HG02943 (cell line): ENCODE data around the gene TMEM164.

Source experiments
- ATAC-seq: cut with Tn5 transposase; IDR thresholded peaks from one replicate; pipeline ENCODE4 v1.9.1; 2021; ENCODE audit warnings: mild to moderate bottlenecking, low read depth, moderate library complexity; ENCODE audit not compliant: unreplicated experiment

The TMEM164 gene

DNA sequence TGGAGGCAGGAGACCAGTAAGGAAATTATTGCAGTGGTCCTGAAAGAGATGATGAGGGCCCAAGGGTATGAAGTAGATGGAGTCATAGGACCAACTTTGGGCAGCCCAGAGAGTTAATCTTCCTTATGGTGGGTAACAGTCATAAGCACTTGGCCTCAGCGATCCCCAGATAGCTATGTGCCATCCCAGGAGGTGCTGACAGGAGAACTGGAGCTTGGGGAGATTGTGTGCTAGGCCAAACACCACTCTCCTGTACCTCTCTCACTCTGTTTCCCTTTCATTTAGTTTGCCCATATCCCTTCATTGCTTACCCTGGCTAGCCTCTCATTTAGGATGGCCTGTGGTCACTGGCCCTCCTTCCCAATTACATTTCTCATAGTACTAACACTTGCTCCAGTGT lies 60.0 kb downstream of the TMEM164 start:
- no peak for ATAC-seq

DNA sequence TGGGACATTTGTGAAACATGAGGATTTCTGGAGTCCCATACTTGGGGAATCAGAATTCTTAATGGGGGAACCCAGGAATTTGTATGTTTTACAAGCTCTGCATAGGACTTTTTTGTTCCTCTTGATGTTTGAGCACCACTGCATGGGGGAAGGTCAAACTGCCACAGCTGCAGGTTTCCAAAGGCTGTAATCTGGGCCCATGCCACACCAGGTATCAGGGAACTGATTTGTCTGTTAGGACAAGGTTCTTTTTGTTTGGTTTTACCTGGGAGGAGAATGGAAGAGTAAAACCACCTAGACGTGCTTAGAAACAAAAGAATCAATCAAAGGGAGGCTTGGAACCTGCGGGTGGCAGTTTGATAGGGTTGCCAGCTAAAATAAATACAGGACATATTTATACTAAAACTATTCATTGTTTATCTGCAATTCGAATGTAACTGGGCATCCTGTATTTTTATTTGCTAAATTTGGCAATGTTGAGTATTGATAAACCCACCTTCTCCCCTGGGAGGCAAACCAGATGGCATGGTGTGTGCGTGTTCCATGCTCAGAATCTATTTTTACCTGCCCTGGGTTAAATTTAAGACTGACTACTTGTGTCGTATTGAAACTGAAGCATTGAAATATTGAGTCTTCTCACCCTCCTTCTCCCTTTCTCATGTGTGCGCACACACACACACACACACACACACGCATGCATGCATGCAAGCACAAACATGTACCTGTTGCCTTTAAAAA lies 63.7 kb downstream of the TMEM164 start:
- no peak for ATAC-seq

DNA sequence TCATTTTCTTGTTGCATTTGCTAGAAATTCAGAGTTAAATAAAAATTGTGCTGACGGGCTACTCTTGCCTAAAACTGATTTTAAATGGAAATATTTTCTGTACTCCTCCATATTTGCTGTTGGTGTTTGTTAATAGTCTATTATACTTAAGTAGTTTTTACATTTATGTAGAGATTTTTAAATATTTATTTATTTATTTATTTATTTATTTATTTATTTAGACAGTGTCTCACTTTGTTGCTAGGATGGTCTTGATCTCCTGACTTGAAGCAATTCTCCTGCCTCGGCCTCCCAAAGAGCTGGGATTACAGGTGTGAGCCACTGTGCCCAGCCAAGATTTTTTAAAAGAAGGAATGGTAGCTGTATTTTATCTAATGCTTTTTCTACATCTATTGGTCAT lies 68.1 kb downstream of the TMEM164 start:
- ATAC-seq, result no peak

DNA sequence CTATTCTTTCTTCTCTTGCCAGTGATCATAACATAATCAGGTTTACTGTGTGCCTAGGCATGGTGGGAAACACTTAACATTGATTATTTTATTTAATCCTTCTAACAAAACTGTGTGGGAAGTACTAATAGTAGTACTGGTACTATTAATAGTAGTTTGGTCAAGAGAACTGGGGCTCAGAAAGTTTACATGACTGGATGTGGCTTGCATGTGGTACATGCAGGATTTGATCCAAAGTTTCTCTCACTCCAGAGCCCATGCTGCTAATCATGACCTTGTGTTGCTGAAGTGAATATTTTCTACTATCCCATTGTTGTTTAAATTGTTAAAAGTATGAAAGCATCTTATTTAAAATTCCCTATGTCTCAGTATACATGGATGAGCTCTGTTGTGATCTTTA lies 78.4 kb downstream of the TMEM164 start:
- no peak for ATAC-seq

DNA sequence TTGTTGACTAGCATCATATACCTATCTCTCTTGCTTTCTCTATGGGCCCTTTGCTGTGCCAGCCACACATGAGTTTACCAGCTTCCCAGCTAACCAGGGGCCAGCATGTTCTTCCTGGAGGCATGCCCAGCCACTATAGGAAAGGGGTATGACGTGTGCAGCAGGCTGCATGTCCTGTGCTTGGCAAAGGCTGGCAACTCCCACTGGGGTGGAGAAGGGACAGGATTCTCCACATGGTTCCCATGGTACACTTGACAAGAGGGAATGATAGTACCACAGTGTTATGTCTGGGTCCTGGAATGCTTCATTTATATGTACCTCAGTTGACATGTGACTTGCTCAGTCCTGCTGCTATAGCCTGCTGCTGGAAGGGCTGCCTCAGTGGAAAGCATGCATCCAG lies 78.8 kb downstream of the TMEM164 start:
- ATAC-seq, result no peak

DNA sequence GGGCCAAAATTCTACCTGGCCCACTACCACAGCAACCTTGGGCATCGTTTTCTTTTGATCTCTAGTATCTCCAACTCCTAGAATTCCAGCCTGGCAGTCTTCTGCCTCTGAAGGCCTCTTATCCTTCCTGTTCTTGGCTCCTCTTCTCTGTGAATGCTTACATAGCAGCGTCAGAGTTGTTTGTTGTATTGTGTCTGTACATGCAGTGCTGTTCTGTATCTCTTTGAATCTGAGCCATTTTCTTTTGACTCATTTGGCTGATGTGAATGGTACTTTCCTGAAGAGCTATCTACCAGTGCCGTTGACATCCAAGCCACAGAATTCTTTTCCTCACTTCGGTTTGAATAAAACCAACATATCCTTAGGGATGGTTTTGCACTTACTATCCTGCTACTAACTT lies 79.2 kb downstream of the TMEM164 start:
- no peak for ATAC-seq

DNA sequence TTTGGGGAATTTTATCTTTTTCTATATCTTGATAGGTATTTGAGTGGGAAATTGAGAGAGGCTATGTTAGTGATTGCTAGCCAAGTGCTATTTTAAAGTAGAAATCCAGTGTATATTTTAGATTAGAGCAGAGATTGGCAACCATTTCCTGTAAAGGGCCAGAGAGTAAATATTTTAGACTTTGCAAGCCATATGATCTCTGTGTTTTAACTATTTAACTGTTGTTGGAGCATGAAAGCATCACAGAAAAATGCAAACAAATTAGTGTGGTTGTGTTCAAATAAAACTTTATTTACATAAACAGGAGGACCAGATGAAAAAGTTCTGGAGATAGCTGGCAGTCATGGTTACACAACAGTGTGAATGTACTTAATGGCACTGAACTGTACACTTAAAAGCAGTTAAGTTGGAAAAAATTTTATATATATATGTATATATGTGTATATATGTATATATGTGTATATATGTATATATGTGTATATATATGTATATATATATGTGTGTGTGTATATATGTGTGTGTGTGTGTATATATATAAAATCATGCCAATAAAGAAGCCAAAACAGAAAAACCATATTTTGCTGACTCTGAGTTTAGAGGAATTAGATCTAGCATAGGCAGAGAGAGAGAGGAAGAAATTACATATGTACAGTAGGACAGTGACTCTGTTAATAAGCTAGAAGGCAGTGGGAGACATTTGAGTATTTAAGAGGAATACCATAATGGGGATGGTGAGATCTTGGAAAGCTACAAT lies 83.4 kb downstream of the TMEM164 start:
- ATAC-seq, result no peak

DNA sequence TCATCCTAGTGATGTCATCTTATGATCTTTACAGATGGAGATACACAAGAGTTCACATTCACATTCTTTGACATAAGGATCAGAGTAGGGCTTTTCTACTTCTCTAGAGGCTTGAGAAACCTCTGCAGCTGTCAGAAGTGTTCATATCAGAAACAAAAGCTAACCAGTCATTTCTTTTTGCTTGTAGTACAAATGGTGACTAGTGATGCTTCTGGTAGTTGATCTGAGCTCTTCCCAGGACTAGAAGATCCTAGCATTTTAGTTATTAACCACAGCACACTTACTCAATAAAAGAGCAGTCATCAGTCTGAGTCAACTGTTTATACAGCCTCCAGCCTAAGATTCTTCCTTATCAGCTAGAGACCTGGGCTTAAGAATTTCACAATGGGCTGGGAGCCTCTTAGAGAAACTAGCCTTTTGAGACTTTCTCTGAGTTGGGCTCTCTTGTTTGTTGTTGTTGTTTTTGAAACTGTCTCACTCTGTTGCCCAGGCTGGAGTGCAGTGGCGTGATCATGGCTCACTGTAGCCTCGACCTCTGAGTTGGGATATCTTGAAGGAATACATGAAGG lies 84.1 kb downstream of the TMEM164 start:
- no peak for ATAC-seq

DNA sequence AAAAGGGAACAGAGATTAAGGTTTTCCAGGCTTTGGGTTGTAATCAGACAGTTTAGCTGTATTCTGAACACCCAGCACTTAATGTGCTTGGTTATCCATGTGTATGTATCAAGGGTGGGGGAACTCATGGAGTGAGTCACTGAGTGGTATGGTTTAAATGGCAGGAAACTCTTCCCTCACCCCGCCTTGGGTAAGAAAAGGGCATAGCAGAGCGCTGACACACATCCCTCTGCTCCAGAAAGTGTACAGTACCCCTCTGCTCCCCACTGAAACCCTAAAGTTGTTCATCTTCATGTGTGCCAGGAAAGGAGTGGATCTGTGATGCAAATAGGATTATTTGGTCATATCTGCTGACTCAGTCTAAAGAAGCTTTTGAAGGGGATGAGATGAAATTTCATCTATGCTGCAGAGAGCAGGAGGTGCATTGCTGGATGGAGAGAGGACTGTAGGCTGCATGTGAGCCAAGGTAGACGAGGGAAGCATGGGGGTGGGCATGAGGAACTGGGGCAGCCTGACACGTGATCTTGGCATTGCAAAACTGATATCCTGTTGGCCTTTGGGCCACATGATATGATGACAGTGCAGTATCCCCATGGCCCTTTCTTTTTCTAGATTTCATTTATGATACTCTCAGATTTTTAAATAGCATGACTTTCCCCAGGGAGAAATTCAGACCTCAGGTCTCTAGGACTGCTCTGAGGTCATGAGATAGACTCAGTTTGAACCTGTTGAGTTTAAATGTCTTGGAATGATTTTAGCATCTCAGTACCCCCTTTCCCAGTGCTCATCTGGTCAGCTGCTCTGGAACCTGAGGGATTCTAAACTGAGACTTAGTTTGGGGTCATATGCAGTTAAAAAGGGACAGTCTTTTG lies 84.8 kb downstream of the TMEM164 start:
- ATAC-seq, result no peak

DNA sequence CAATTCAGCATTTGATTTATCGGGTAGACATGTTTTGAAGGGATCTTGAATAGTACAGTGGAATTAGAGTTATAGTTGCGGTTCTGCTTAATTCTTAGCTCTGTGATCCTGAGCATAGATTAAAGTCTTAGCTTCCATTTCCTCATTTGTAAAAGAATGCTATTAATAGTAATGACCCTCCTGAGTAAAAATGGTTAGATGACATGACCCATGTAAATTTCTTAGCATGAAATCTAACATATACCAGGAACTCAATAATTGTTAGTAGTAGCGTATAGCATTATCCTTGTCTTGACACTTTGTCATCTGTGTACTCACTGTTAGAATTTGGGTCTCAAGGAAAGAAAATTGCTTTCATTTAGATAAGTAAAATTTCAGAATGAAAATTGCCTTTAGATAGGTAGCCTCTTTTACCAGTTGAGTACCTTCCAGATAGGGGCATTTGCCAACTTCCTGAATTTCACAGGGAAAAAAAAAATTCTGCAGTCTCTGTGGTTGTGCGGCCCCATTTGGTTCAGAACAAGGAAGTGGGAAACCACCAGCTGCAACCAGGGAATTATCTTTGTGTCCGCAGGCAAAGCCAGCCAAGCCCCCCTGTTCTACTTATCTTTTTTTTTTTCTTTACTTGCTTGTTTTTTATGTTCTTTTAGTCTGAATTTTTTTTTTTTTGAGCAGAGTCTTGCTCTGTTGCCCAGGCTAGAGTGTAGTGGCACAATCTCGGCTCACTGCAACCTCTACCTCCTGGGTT lies 86.9 kb downstream of the TMEM164 start:
- ATAC-seq, result no peak

DNA sequence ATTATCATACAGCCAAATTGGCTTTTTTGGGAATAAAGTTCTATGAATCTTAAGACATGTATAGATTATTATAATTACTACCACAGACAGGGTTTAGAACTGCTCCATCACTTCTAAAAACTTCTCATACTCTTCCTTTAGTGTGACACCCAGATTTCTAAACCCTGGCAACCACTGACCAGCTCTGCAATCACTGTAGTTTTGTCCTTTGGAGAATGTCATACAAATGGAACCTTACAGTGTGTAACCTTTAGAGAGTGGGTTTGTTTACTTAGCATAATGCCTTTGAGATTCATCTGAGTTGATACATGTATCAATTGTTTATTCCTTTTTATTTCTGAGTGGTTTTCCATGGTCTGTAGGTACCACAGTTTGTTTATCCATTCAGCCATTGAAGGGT lies 95.0 kb downstream of the TMEM164 start:
- ATAC-seq, result no peak

DNA sequence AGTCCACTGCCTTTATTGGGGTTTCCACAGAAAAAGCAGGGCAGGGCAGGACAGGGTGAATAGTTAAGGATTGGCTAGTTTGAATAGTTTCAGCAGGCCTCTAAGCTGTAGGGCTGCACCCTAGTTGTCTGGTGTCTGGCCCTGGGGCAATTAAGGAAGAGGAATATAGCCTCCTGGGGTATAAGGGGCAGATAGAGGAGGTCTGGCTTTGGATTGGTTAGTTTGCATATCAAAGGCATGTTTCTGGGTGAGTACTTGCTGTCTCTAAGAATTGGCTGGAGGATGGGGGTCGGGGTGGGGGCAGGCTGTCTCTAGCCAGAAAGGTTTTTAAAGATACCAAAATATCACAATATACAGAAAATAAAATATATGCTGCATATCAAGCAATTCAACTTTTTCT lies 100.4 kb downstream of the TMEM164 start:
- no peak for ATAC-seq

DNA sequence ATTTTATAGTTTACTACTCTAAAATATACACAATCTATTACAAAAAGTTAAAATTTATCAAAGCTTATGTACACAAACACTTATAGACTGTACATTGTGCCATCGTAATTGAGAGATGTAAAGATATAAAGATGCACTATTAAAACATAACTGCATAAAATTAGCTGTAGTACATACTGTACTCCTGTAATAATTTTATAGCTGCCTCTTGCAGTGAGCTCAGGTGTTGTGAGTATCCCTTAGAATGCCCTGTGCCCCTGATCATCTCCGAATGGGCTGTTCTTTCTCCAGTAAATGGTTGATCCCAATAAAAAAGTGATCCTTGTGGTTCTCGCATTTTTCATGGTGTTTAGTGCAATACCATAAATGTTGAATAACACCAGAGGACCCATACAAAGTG lies 101.2 kb downstream of the TMEM164 start:
- ATAC-seq, result no peak

DNA sequence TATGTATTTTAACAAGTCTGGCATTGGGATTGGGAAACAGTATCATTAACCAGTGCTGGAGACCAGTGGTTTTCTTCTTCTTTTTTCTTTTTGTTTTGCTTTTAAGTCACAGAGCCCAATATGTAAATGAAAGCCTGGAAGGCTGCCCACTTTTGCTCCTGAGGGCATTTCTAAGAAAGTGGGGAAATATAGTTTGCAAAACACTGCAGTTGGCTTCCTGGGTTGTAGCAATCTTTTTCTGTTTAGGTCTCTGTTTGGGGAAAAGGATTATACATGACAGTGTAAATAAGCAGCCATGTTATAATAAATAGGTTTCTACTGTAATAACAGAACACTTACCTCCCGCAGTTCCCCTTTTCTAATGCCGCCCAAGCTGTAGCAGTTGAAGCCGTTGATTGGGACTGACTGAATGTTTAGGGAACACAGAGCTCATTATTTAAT lies 105.5 kb downstream of the TMEM164 start:
- no peak for ATAC-seq

DNA sequence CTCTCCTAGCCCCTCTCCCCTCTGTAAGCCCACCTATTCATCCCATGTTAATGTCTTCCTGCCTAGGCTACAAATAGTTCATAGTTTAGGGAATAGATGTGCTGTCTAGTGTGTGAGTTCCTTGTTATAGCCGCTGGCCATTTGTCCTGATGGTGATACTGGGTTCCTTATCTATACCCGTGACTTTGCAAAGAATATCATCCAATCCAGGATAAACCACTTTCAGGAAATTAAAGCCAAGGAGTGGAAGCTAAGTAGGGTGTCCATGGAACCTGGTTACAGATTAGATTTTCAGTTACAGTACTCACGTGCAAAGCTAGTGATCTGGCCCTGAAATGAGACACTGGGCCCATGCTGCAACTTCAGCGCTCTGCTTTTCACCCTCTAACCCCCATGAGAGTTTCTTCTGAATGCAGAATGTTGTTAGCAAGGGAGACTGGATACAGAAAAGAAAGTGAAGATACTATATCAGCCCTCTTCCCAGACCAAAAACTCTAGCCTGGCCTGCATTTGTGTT lies 111.4 kb downstream of the TMEM164 start:
- no peak for ATAC-seq

DNA sequence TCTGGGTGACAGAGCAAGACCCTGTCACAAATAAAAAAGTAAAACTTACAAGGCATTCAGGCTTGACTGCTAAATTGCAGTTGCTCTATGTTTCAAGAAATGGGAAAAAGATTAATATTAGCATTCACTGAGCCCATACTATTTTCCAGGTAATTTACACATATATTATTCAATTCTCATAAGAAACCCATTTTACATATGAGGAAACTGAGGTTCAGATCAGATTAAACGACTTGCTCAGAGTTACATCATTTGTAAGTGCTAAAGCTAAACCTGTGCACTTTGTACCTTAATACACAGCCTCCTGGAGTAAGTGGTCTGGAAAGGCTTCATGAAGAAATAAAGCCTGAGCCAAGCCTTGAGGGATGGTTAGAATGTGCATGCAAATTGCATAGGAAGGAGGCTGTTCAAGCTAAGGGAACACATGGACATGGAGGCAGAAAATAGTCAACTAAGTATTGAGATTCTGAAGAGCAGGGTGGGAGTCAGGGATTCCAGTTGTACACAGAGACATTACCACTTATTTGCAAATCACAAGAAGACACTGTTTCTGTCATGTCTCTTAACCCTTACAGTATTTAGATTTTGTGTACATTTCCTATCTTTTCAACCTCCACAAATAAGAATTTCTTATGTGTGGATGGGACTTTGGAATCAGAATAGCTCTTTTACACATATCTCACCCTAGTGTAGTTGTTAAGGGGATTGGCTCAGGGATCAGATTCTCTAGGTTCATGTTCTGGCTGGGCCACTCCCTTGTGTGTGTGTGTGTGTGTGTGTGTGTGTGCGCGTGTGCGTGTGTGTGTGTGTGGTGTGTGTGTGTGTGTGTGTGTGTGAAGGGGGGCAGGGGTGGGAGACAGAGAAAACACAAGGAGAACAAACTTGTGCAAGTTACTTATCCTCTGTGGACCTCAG lies 113.4 kb downstream of the TMEM164 start:
- ATAC-seq, result no peak

DNA sequence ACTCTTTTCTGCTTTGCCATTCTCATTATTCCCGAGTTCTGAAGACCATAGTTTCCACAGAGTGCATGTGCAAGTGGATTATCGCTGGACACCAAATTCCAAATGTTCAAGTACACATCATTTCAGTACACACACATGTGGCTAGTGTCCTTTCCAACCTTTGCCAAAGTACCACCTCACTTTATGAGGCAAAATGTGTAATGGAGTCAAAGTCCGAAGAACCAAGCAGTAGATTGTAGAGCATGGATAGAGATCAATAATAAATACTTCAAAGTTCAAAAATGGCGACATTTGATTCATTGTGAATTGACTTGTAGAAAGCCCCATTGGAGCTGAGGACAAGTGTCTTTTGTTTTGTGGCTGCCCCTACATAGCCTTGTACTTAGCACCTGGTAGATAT lies 115.6 kb downstream of the TMEM164 start:
- no peak for ATAC-seq

DNA sequence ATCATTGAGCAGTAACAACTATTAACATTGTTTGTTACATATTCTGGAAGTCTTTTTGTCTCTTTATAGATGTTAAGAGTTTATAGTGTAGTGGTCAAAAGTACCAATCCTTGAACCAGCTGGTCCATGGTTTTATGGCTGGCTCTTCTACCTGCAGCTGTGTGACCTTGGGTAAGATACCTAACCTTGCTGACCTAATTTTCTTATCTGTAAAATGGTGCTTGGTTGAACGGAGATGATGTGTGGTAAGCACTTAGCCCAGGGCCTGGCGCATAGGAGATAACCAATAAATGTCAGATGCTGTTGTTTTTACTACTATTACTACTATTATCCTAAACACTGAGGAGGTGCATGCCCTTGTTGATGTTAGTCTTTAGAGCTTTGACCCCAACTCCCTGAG lies 116.6 kb downstream of the TMEM164 start:
- ATAC-seq, result no peak

DNA sequence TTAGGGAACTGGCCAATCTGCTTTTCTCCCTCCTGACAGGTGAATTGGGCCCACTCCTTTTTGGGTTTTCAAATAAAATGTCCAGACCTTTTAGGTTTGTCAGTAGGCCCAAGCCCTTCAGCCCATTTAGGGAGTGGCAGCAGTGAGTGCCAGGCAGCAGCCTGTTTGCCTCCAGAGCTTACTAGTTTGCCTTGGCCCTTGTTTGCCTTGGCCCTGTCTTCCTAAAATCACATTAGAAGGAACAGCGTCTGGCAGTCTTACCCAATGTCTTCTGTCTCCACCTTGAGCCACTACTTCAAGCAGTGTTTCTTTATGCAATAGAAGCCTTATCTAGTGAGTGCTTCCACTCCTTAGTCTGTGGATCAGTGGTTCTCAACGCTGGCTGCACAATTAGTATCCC lies 117.1 kb downstream of the TMEM164 start:
- ATAC-seq, result no peak
